ENCODE measurements around the gene COG6.

GRCh38 chr13:39770221-39771090 lies 115.0 kb downstream of the COG6 start:
- TF ChIP-seq POLR2A (IDR thresholded peaks at IDR 0.05) (no peak), CTCF (IDR thresholded peaks at IDR 0.05) (no peak)
